SIG-M5 treated with dmso at 0.1 percent for 504 hours (cell line): ENCODE results near the gene MACROD2.

Experiments used
- DNase-seq: peaks from one replicate; lab custom pipeline; 2025; ENCODE audit not compliant: unreplicated experiment; lab: John Stamatoyannopoulos, UW

MACROD2 gene

DNA sequence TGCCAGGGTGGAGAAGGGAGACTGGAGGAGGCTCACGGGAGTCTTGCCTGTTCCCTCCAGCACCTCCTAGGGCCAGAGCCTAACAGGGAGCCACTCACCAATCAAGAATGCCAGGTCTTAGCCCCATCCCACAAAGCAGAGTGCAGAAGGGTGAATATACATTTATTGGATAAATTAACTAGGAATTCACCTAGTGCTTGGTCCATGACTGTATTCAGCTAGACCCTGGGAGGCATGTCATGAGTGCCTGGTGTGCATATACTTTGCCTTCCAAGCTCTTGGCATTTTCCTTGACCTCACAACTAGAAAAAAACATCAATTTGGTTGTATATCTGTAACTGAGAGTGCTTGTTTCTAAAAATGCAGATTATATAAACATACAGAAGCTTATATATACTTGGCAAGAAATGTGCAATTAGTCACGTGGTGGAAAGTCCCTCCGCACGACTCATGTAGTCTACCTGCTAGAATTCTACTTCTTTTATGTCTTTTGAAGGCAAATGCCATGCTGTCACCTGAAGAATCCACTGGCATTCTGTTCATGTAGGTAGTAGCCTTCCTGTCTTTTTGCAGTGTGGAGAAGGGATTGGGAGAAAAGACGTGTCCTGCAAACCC lies 1586.9 kb downstream of the MACROD2 start:
- DNase-seq: no peak

DNA sequence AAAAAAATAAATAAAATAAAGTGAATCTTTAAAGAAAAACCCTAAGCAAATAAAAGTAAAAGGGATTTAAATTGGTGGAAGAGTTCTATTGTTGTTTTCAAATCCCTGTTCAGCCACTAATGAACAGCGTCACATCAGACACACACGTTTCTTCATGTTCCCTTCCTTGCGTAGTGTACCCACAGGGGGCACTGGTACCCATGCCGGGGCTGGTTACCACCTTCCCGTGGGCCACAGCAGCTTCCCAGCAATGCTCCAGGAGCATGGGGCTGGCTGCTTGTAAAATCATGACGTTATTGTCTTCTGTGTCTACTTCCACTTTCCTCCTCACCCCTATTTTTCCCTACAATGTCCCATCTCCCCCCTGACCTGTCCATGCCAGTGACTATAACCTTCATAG lies 1589.2 kb downstream of the MACROD2 start:
- DNase-seq: no peak

DNA sequence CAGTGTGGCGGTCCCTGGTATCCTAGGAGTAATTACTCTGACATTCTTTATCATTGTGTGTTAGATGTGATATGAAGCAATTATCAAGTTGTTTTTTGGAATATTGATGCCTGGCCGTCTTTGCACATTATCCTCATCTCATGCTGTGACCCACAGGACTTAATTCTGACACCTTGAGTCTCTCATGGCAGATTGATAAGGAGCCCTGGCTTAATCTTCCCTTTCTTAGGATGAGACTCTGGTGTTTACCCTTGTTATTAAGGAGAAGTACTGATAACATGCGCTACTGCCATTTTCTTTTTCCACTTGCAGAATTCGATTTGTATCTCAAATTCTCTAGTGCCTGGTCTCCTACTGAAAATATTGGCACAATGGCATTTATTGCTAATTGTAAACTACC lies 1597.8 kb downstream of the MACROD2 start:
- no peak for DNase-seq

DNA sequence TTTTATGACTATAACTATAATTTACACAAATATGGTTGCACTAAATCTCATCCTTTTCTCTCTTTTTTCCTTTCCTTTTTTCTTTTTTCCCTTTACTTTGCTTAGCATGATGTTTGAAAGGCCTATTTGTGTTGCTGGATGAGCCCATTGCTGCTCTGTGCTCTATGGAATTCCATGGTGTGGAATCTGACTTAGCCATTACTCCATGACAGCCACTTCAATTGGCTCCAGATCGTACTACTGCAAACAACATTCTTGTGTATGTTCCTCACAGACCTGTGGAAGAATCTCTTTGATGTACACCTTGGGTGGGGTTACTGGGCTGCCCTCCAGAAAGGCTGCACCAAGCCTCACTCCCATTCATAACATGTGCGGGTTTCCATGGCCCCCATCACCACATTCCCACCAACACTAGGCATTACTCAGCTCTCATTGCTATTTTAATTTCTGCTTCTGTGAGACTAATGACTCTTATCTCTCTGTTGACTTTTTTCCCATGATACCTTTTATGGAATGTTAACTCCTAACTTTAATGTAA lies 1598.9 kb downstream of the MACROD2 start:
- no peak for DNase-seq

DNA sequence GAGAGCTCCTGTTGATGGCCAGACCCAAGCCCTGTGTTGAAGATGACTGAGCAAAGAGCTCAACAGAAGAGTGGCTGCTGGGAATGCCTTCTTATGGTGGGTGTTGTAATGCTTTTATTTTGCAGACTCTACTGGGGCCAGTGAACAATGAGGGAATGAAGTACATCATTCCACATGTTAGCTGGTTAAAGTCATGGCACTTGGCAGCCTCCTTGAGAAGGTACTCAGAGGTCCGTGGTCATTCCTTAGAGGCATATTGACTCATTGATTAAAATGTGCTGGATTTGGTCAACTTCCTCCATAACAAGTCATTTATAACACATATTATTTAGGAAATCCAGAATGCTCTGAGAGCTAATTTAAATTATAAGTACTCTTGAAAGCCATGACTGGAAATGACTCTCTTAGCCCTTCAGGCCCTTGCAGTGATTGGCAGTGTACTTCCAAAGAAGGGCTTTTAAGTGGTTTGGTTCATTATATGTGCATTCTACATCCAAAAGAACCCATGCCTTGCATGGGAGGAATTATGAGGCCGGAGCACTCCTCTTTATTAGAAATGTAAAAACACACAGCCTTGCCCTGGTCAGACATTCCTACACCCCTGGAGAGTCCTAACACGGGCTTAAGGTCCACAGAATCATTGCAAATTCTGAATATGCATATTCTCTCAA lies 1601.0 kb downstream of the MACROD2 start:
- DNase-seq: no peak

DNA sequence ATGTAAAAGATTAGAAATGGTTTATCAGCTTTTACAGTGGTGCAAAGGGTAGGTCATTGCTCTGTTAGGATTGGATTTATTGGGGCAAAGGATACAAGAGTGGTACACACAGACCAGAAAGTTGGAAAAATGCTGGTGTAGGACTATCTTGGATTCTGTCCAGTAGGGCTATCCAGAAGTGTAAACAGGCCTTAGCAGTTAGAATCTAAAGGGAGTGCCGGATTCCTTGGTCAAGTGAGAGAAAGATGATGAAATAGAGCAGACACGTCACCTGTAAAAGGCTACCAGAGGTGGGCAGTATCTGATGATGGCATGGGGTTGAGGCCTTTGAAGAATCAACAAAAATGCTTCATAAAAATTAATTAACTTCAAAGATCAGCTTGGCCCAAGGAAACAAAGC lies 1602.0 kb downstream of the MACROD2 start:
- DNase-seq: no peak

DNA sequence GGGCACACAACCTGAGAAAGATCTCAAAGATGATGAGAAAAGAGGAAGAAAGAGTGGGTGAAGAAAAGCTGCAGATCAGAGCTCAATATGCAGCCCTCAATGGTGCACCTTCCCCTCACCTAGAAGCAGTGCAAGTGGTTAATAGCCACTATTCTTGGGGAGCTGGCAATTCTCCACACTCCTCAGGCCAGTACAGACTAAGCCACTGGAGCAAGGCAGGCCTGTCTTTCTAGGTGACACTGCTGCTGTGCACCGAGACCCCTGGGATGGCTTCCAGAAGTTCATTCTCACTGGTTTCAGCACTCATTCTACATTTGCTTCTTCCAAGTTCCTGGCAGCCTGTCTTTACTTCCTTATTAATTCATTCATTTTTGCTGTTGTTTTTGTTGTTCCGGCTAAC lies 1604.6 kb downstream of the MACROD2 start:
- no peak for DNase-seq

DNA sequence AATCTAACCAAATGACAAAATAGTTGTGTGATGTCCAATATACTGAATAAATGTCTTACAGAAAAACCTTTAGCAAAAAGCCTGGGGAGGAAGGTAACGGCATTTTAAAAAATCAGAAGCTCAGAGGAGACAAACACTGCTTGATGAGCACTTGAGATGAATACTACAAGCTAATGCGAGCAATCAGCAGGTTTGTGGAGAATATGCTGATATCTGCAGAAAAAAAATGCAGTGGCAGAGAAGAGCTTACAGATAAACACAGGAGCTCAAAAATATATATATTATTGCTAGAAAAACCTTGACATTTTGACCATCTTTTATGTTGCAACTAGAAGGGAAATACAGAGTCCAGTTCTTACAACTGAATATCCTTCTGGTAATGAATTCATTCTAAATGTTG lies 1605.2 kb downstream of the MACROD2 start:
- no peak for DNase-seq

DNA sequence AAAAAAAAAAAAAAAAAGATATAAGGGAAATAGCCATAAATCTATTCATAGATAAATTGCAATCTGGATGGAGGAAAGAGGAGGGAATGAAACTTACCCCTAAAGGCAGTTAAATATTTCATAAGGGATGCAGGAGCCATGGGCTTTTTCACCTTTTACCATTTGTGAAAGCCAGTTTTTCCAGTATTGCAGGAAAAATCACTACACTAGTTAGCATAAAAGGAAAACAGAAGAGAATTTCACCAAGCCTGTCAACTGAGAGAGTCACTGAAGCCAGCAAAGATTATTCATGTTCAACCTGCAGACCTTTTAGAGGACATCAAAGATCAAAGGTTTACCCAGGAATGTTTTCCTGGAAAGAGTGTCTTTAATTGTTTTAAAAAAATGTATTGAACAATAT lies 1608.2 kb downstream of the MACROD2 start:
- no peak for DNase-seq

DNA sequence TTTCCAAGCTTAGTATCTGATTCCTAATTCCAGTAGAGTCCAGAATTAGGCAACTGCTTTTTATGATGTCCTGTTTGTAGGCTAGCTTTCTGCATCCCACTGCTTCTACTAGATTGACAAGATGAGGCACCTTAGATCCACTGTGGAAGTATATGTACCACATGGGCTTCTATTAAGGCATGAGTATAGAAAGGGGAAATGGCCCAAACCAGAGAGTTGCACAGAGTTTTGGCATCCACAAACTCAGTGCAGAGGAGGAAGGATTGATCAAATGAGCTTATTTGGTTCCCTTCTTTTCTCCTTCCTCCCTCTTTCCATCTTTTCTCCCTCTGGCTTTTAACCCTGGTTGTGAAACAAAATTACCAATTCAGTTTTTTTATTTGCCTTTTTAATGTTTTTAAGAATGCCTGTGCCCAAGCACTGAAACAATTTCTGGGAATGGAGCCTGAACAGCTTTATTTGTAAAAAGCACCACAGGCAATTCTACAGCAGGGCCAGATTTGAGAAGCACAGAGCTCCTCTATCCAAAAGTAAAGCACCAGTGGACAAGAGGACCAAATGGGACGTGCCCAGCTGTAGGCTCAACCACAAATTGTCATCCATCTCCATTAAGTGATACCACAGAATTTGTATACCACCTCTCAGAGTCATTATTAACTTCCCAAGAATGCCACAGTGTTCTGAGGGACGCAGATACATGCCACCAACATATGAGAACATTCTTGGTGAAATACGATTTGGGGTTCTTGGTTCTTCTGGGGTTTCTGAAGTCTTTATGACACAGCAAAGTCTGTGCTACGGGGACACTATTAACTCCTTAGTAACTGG lies 1608.9 kb downstream of the MACROD2 start:
- no peak for DNase-seq

DNA sequence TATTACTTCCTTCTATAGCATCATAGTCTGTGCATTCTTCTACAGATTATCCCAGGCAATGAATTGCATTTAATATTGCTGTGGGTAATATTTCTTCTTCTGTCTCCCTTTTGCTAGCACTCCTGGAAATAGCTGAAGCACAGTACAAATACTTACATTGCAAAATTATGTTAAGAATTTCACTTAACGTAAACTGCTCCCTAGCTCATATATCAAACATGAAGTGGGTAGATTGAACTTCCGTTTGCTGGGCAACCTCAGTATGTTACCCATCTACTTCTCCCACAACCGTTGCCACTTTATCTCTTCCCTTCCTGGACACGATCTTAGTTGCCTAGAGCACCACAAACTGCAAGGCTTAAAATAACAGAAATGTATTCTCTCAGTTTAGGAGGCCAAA lies 1614.6 kb downstream of the MACROD2 start:
- no peak for DNase-seq

DNA sequence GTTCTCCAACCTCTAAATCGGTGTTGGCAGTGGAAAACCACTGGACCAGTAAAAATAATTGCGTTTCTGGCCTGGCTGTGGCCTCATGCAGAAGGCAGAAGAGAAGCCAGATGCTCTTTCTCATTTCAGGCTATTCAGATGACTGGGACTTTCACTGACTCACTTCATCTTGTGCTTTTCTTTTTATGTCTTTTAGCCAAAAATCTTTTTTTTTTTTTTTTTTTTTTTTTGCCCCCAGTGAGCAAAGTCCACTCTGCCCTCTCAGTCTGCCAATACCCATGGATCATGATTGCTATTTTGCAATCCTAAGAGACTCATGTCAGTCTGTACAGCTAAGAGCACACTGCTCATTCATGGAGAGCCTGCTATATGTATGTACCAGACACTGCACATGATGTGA lies 1615.5 kb downstream of the MACROD2 start:
- no peak for DNase-seq

DNA sequence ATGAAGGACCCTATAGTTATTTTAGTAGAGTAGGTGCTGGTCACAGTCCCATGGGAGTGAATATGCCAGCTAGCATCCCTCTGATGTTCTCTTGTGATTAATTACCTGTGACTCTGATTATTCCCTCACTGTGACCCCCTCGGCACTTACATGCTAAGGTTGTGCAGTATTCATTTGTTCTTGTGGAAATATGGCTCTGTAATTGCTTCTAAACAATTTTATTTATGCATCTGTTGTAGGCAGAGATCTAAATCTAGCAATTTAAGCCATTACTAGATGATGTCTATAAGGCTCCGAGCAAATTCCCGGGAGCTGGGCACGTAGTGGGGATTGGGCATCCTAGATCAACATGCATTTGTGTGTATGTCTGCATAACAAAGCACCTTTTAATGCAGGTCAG lies 1616.2 kb downstream of the MACROD2 start:
- no peak for DNase-seq

DNA sequence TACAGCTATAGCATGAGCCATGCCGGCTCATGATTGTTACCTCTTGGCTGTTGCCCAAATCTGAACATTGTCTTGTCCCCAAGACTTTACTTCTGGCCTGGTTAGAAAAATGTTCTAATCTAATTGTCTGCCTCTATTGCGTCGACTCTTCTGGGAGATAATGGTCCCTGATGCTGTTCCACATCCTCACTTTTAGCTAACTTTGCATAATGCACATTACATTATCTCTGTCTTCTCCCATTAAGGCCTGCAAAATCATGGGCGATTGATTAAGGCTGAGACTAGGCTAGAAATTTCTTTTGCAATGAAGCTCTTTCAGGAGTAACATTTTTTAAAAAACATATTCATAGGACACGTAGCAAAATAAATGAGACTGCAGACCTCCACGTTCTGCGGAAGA lies 1616.9 kb downstream of the MACROD2 start:
- DNase-seq: no peak

DNA sequence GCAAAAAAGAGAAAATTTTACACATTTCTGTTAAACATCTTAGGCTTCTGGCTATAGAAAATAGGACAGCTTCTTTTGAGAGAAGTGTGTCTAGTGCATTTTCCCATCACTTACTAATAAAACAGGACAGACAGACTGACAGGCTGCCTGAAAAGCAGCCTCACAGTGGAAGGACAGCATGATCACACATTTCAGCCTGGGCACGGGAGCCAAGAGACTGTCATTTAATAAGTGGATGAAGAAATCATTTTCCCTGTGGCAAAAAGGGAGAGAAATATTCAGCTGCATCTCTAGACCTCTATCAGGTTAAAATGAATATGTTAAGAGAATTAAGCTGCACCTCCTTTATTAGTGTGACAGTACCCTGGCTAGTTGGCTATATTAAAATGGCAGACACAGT lies 1617.5 kb downstream of the MACROD2 start:
- DNase-seq: no peak

DNA sequence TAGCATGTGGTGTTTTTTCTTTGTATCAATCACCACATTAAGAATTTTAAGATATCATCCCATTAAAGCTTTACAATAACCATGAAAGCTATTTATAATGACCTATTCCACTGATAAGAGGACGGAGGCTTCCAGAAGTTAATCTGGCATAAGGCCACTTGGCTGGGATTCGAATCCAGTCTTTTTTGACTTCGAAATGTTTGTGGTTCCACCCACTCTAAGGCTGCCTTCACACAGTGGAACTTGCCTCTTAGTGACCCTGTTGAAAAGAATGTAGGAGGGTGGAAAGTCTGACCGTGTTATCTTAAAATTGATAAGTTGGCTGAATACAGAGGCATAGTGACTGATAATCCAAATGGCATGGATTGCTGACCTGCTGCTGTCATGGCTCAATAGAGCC lies 1618.2 kb downstream of the MACROD2 start:
- no peak for DNase-seq

DNA sequence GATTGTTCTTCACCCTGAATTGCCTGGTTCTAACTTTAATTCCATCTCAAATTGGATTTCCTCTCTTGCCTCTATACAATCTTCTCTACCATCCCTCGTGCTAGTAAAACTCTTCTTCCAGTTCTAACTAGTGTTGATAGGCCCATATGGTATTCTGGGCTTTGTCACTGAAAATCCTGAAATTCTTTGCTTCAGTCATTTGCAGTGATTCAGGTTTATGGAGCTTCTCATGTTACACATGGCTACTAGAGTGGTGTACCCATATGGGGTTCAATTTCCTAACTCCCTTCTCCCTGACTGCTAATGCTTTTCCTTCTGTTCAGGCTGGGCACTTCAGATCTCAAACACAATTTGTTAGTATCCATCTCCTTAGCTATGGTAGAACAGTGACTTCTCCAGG lies 1621.3 kb downstream of the MACROD2 start:
- no peak for DNase-seq

DNA sequence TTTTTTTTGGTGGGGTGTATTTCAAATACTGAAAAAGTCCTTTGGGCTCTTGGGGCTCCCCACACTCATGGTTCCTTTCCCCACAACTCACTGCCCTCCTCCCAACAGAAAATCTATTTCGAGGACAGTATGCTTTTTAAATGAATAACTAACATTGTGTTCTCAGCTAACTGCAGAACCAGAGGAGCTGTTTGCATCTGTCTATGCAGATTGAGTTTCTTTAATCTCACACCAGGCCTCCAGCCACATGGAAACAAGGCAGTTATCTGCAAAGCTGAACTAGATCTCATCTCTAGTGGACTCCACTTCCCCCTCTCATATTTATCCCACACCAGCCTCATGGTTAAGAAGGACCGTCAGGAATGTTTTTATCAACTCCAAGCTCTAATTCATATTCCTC lies 1622.8 kb downstream of the MACROD2 start:
- DNase-seq: no peak

DNA sequence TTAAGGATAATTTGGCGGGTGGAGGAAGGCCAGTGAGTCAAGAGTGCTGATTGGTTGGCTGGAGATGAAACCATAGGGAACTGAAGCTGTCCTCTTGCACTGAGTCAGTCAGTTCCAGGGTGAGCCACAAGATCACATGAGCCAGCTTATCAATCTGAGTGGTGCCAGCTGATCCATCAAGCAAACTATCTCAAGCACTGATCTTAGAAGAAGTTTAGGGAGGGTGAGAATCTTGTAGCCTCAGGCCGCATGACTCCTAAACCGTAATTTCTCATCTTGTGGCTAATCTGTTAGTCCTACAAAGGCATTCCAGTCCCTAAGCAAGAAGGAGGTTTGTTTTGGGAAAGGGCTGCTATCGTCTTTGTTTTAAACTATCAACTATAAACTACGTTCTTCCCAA lies 1623.6 kb downstream of the MACROD2 start:
- no peak for DNase-seq

DNA sequence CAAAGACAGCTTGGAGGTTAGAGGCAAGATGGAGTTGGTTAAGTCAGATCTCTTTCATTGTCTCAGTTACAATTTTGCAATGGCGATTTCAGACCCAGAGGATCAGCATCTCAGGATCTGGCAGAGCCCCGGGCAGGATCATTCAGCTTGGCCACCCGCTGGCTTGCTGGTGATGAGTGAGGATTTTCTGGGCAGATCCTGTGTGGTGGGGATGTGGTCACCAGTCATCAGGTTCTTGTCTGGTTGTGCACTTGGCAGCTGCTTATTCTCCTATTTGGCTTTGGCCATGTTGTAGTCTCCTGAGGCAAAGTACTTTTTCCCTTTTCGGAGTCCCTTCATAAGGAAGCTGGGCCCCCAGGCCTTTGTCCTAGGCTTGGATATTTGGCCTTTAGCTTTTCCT lies 1624.0 kb downstream of the MACROD2 start:
- DNase-seq: no peak

DNA sequence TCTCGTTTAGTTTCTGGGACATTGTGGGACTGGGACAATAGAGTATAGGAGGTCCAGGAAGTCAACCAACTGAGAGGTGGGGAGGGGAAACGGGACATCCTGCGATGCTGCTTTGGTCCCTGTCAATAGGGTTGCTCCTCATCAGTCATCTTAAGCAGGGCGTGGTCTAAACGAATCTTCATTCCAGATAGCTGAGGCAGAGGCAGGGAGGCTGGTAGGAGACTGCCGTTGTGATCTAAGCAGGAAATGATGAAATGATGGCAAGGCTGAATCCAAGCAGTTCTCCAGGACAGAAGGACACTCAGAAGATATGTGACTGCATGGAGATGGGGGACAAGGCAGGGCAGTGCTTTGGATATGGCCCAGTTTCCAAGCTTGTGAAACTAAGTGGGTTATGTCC lies 1624.5 kb downstream of the MACROD2 start:
- DNase-seq: no peak

DNA sequence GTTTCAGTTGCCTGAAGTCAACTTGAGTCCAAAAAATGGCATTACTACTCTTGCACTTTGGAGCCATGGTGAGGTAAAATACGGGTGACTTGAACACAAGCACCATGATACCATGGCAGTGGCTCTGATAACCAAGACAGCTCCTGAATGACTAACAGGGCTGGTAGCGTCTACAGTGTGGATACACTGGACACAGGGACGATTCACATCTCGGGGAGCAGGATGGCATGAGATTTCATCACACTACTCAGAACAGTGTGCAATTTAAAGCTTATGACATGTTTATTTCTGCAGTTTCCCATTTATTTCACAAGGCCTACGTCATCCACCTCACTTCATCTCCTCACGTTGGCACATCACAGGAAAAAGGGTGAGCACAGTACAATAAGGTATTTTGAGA lies 1627.1 kb downstream of the MACROD2 start:
- no peak for DNase-seq
